Liver (tissue), 9 donors: ENCODE results near the gene MAPK7. TPM values are rescaled to one million over a fixed set of nuclear protein-coding genes. Genes with fewer than 3 reads are reported as not detected.

Source experiments
- DNase-seq: peaks from one replicate; pipeline ENCODE4 v3.0.0-alpha.2; 2017; ENCODE audit warnings: low spot score
- H3K27ac ChIP-seq, 2 donors: one replicate each; pipeline ENCODE4 v1.7.0; 2013; ENCODE audit warnings: inconsistent platforms in 2 of 2, low read length in 2 of 2, control low read depth in 1 of 2, low read depth in 1 of 2, mild to moderate bottlenecking in 1 of 2
- H3K27me3 ChIP-seq, 4 donors: one replicate each; pipeline versions ENCODE4 v1.6.1 to v1.7.0; 2013; ENCODE audit warnings: low read length in 3 of 4, inconsistent platforms in 1 of 4, mild to moderate bottlenecking in 1 of 4, moderate library complexity in 1 of 4; ENCODE audit not compliant: control insufficient read depth in 4 of 4, insufficient read depth in 4 of 4
- H3K36me3 ChIP-seq, 4 donors: one replicate each; pipeline versions ENCODE4 v1.6.1 to v1.7.0; 2013; ENCODE audit warnings: low read length in 3 of 4, mild to moderate bottlenecking in 3 of 4, low read depth in 1 of 4, moderate library complexity in 1 of 4; ENCODE audit not compliant: control insufficient read depth in 4 of 4, insufficient read depth in 3 of 4
- H3K4me1 ChIP-seq, 4 donors: one replicate each; pipeline versions ENCODE4 v1.6.1 to v1.7.0; 2013; ENCODE audit warnings: low read length in 3 of 4, mild to moderate bottlenecking in 3 of 4, moderate library complexity in 1 of 4; ENCODE audit not compliant: control insufficient read depth in 4 of 4, insufficient read depth in 4 of 4
- H3K4me3 ChIP-seq, 3 donors: one replicate each; pipeline versions ENCODE4 v1.6.1 to v1.7.0; 2013; ENCODE audit warnings: low read length in 3 of 3, control low read depth in 1 of 3, low read depth in 1 of 3, mild to moderate bottlenecking in 1 of 3
- H3K9ac ChIP-seq, 2 donors: one replicate each; pipeline ENCODE4 v1.7.0; 2013; ENCODE audit warnings: low read length in 2 of 2, mild to moderate bottlenecking in 2 of 2, moderate library complexity in 2 of 2, control low read depth in 1 of 2, low read depth in 1 of 2
- H3K9me3 ChIP-seq, 4 donors: one replicate each; pipeline versions ENCODE4 v1.6.1 to v1.7.0; 2013; ENCODE audit warnings: low read length in 3 of 4; ENCODE audit not compliant: control insufficient read depth in 4 of 4
- CTCF ChIP-seq: fragments of 150-350 bp; IDR thresholded peaks from 2 replicates; pipeline ENCODE4 v1.5.1; 2017; ENCODE audit warnings: improper control_type of control experiment, low read depth, low read length; ENCODE audit not compliant: missing input control
- HNF4A ChIP-seq, 2 donors: conservative IDR thresholded peaks; 2 replicates each; pipeline ENCODE4 v1.6.1; 2016; ENCODE audit warnings: antibody characterized with exemption in 2 of 2, mild to moderate bottlenecking in 2 of 2
- MAX ChIP-seq: IDR thresholded peaks from 2 replicates; pipeline ENCODE4 v1.6.1; 2016; ENCODE audit warnings: antibody characterized with exemption
- REST ChIP-seq: IDR thresholded peaks from 2 replicates; pipeline ENCODE4 v1.6.1; 2016; ENCODE audit warnings: antibody characterized with exemption, mild to moderate bottlenecking
- SP1 ChIP-seq: IDR thresholded peaks from 2 replicates; pipeline ENCODE4 v1.6.1; 2018; ENCODE audit warnings: antibody characterized with exemption, mild to moderate bottlenecking
- TAF1 ChIP-seq: conservative IDR thresholded peaks from 2 replicates; pipeline ENCODE4 v1.6.1; 2016; ENCODE audit warnings: antibody characterized with exemption, mild to moderate bottlenecking
- WGBS: extraction: QIAGEN DNeasy Blood & Tissue Kit; methylation state at CpG from one replicate; pipeline ENCODE4 v1.1.7; 2013; 5-methylcytosine and 5-hydroxymethylcytosine counted together
- polyA plus RNA-seq, 2 donors: library from polyadenylated mRNA; stranded (reverse) in 1 of 2; unstranded in 1 of 2; fragments of 200-250 nt in 1 of 2; fragments of >200 nt in 1 of 2; fragmentation: Nextera tagmentation in 1 of 2; extraction: Ambion mirVana in 1 of 2; gene quantifications; one replicate each; pipeline versions ENCODE4 v1.2.1 to v1.2.3, GENCODE V29; 2013 to 2015
- total RNA-seq, 2 donors: library from RNA; depleted of rRNA; stranded (reverse); fragments of >200 nt; gene quantifications; one replicate each; pipeline ENCODE4 v1.2.3, GENCODE V29; 2014
- donor health status: healthy.
- donor health status: healthy.
- donor health status: healthy.
- donor health status: healthy.
- donor health status: healthy.

The MAPK7 gene
- total and polyA plus RNA-seq, 4 donors = 3.4 to 8.8 (median 5.2) TPM

GRCh38 chr17:19344311-19345066 lies 33.8 kb upstream of the MAPK7 start:
- no peak for DNase-seq
- WGBS = 81% methylated on average over 40 of the region's 40 CpGs
- Histone ChIP-seq H3K4me3 (no peak overlapping the region), H3K36me3 (no peaks in the 10 kb centered on the region), H3K4me1 (peaks cover 31 to 78% (median 56%) of the 10 kb centered on the region in 4 donors), H3K9ac (no peak overlapping the region), H3K27ac (peak overlapping the region; percentile 44 to 70), H3K27me3 (no peaks in the 10 kb centered on the region), H3K9me3 (no peaks in the 10 kb centered on the region)
- no peak for TF ChIP-seq CTCF
- no peak for TF ChIP-seq MAX

GRCh38 chr17:19345067-19345460 lies 33.2 kb upstream of the MAPK7 start:
- Histone ChIP-seq H3K36me3 (no peaks in the 10 kb centered on the region), H3K9ac (no peak overlapping the region), H3K27me3 (no peaks in the 10 kb centered on the region), H3K4me3 (no peak overlapping the region), H3K27ac (peak overlapping the region; percentile 44 to 68), H3K9me3 (no peaks in the 10 kb centered on the region), H3K4me1 (peaks cover 31 to 73% (median 52%) of the 10 kb centered on the region in 4 donors)
- WGBS = 46% methylated on average over 7 of the region's 7 CpGs
- no peak for TF ChIP-seq TAF1
- TF ChIP-seq HNF4A (conservative IDR thresholded peaks at IDR 0.05) = no peak
- no peak for TF ChIP-seq CTCF
- TF ChIP-seq REST = no peak
- TF ChIP-seq SP1 = no peak
- DNase-seq = no peak
